ENCODE measurements around the gene RXFP1. TPM values are rescaled to one million over a fixed set of nuclear protein-coding genes. Genes with fewer than 3 reads are reported as not detected.

RXFP1 gene

GRCh38 chr4:158678767-158679166, 157.1 kb downstream of the RXFP1 start:
- Histone ChIP-seq H3K9ac (ENCODE audit: low read depth, low read length) (no peak overlapping the region), H3K27me3 (ENCODE audit: control insufficient read depth, insufficient read depth, low read length) (no peaks in the 10 kb centered on the region), H3K4me2 (ENCODE audit: low read length) (no peak overlapping the region), H3K4me3 (ENCODE audit: low read length) (no peak overlapping the region), H3K9me3 (replicated peaks; ENCODE audit: low read length) (no peaks in the 10 kb centered on the region), H3K36me3 (ENCODE audit: insufficient read depth, low read length) (no peaks in the 10 kb centered on the region), H3K4me1 (ENCODE audit: control insufficient read depth, insufficient read depth, low read length) (no peaks in the 10 kb centered on the region)

GRCh38 chr4:158681629-158682028, 159.9 kb downstream of the RXFP1 start:
- H3K27me3 ChIP-seq (ENCODE audit: control insufficient read depth, insufficient read depth, low read length) = no peaks in the 10 kb centered on the region
- H3K9ac ChIP-seq (ENCODE audit: low read depth, low read length) = no peak overlapping the region
- no peak overlapping the region for H3K4me3 ChIP-seq (ENCODE audit: low read length)
- H3K4me2 ChIP-seq (ENCODE audit: low read length) = no peak overlapping the region
- no peaks in the 10 kb centered on the region for H3K9me3 ChIP-seq (replicated peaks; ENCODE audit: low read length)
- peaks cover 12% of the 10 kb centered on the region for H3K36me3 ChIP-seq (ENCODE audit: insufficient read depth, low read length)
- no peaks in the 10 kb centered on the region for H3K4me1 ChIP-seq (ENCODE audit: control insufficient read depth, insufficient read depth, low read length)

GRCh38 chr4:158682066-158682465, 160.4 kb downstream of the RXFP1 start:
- Histone ChIP-seq H3K27me3 (ENCODE audit: control insufficient read depth, insufficient read depth, low read length) (no peaks in the 10 kb centered on the region), H3K36me3 (ENCODE audit: insufficient read depth, low read length) (peaks cover 12% of the 10 kb centered on the region), H3K4me2 (ENCODE audit: low read length) (no peak overlapping the region), H3K9me3 (replicated peaks; ENCODE audit: low read length) (no peaks in the 10 kb centered on the region), H3K9ac (ENCODE audit: low read depth, low read length) (no peak overlapping the region), H3K4me3 (ENCODE audit: low read length) (no peak overlapping the region), H3K4me1 (ENCODE audit: control insufficient read depth, insufficient read depth, low read length) (no peaks in the 10 kb centered on the region)

DNA sequence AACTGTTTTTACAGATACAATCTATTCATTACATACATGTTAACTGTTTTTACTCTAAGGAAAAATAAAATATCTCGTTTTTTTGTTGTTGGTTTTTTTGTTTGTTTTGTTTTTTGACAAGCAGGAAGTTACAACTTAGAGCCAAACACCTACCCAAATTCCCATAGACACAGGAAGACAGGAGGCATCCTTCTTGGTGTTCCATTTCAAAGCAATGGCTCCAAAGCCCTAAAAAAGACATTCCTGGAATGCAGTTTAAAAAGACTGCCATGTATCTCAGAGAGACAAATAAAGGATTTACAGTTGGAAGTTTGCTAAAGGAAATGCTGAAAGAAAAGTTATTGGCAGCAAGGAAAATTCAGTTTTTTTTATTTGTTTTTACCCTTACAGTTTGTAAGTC, 167.1 kb downstream of the RXFP1 start:
- H3K4me1 ChIP-seq (ENCODE audit: control insufficient read depth, insufficient read depth, low read length) = no peaks in the 10 kb centered on the region
- H3K9me3 ChIP-seq (replicated peaks; ENCODE audit: low read length) = no peaks in the 10 kb centered on the region
- no peaks in the 10 kb centered on the region for H3K27me3 ChIP-seq (ENCODE audit: control insufficient read depth, insufficient read depth, low read length)
- H3K9ac ChIP-seq (ENCODE audit: low read depth, low read length) = no peak overlapping the region
- H3K4me3 ChIP-seq (ENCODE audit: low read length) = no peak overlapping the region
- no peak overlapping the region for H3K4me2 ChIP-seq (ENCODE audit: low read length)
- peaks cover 12% of the 10 kb centered on the region for H3K36me3 ChIP-seq (ENCODE audit: insufficient read depth, low read length)

Small RNA genes lying within 50 kb of the gene (small RNA-seq; reads per million reads assigned to genes)
- gene RF00012 = not detected
